Renal pelvis (tissue), 12 donors: ENCODE data around the gene MARCO. TPM values are rescaled to one million over a fixed set of nuclear protein-coding genes. Genes with fewer than 3 reads are reported as not detected.

ENCODE experiments used
- DNase-seq: peaks from one replicate; pipeline ENCODE4 v3.0.0-alpha.2; 2013
- long read RNA-seq, 16 experiments: transcript quantifications; one replicate each; lab custom pipeline, GENCODE V29; 2026
- polyA plus RNA-seq, 3 donors: library from polyadenylated mRNA; unstranded; fragments of 120-200 nt; gene quantifications; one replicate each; pipeline ENCODE4 v1.2.1, GENCODE V29; 2013; ENCODE audit not compliant: insufficient read length in 3 of 3

Gene MARCO, protein sequence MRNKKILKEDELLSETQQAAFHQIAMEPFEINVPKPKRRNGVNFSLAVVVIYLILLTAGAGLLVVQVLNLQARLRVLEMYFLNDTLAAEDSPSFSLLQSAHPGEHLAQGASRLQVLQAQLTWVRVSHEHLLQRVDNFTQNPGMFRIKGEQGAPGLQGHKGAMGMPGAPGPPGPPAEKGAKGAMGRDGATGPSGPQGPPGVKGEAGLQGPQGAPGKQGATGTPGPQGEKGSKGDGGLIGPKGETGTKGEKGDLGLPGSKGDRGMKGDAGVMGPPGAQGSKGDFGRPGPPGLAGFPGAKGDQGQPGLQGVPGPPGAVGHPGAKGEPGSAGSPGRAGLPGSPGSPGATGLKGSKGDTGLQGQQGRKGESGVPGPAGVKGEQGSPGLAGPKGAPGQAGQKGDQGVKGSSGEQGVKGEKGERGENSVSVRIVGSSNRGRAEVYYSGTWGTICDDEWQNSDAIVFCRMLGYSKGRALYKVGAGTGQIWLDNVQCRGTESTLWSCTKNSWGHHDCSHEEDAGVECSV
- under 1 TPM in 2 of 3 donors, not detected in 1; 0.06 to 0.31 TPM for polyA plus RNA-seq
- long read RNA-seq, donor 1: 0 reads
- long read RNA-seq, donor 2: 0 reads
- long read RNA-seq, donor 3: 0 reads
- long read RNA-seq, donor 4: 0 reads
- long read RNA-seq, donor 5: 0 reads
- long read RNA-seq, donor 6: 0 reads
- long read RNA-seq, donor 7: 0 reads
- long read RNA-seq, donor 8, partial matches to known transcripts: 0 of 3 reads
- long read RNA-seq, donor 8, other reads (novel, unspliced or antisense): 0 of 3 reads
- long read RNA-seq, donor 9: 0 reads
- long read RNA-seq, donor 10: 0 reads
- long read RNA-seq, donor 11: 0 reads
- long read RNA-seq, donor 12: 0 reads
- long read RNA-seq, donor 13: 0 reads
- long read RNA-seq, donor 14: 0 reads
- long read RNA-seq, donor 15: 0 reads
- long read RNA-seq, donor 16: 0 reads

DNA sequence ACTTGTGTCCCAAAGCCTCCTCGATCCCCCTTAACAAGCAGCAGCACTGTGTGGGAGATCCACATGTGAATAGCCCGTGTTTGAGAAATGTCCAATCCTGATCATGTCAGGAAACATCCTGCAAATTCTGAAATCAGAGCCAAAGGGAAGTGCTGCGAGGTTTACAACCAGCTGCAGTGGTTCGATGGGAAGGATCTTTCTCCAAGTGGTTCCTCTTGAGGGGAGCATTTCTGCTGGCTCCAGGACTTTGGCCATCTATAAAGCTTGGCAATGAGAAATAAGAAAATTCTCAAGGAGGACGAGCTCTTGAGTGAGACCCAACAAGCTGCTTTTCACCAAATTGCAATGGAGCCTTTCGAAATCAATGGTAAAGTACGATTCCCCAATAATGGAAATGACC is at the start of gene MARCO:
TSS of gene MARCO (plus strand) at position 164 of the 400 bp plus-strand sequence. CDS start at position 271, 107 bp downstream.
- DNase-seq: no peak

DNA sequence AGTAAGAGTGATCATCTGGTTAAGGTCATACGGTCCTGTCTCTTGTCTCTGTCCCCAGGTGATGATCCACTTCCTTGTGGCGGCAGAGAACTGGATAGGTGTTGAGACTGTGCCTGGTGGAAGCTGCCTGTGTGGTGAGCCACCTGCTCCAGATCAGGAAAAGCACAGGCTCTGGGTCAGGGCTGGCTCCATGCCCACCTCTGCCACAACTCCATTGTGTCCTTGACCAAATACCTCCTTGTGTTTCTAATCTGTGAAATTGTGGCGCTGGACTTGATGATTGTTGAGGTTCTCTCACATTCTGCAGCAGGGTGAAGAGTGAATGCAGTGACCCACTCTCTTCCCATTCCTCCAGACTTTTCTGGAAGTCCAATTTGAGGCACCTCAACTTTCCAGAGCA is 48.9 kb upstream of the MARCO start:
- no peak for DNase-seq

DNA sequence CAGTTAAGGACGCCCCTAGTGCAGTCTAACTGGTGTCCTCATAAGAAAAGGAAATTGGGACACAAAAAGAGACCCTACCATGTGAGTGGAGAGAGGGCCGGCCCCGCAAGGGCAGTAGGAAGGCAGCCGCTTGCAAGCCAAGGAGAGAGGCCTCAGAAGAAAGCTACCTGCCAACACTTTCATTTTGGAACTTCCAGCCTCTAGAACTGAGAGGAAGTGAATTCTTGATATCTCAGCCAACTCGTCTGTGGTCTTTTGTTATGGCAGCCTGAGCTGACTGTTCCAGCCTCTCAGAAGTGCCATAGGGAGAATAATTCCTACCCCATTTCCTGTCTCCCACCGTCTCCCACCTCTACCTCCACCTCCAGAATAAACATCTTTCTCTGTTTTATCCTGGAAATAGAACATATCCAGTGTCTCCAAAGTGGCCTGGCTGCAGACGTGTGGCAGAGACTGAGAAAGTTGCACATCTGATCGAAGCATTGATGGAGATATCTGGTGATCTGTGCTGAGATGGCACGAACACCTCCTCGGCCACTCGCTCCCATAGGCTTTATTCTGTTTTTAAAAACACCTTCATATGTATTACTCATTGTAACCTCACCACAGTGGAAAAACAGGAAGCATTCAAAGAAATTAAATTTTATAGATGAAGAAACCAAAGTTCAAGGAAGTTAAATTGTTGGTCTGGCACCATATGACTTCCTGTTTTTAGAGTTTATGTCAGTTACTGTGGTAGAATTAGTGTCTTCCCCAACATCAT is 39.5 kb upstream of the MARCO start:
- DNase-seq: no peak

DNA sequence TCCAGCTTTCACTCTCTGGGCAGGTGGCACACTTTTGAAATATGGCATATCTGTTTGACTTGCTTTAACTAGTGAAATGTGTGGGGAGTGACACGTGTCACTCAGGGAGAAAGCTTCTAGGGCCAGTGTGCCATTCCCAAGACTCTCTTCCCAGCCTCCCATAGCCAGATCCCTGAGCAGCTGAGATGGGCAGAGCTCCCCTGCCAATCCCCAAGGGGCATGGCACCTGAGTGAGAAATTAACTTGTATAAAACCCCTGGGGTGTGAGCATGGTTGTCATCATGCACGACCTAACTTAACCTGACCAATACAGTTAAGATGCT is 39.0 kb upstream of the MARCO start:
- DNase-seq: no peak

DNA sequence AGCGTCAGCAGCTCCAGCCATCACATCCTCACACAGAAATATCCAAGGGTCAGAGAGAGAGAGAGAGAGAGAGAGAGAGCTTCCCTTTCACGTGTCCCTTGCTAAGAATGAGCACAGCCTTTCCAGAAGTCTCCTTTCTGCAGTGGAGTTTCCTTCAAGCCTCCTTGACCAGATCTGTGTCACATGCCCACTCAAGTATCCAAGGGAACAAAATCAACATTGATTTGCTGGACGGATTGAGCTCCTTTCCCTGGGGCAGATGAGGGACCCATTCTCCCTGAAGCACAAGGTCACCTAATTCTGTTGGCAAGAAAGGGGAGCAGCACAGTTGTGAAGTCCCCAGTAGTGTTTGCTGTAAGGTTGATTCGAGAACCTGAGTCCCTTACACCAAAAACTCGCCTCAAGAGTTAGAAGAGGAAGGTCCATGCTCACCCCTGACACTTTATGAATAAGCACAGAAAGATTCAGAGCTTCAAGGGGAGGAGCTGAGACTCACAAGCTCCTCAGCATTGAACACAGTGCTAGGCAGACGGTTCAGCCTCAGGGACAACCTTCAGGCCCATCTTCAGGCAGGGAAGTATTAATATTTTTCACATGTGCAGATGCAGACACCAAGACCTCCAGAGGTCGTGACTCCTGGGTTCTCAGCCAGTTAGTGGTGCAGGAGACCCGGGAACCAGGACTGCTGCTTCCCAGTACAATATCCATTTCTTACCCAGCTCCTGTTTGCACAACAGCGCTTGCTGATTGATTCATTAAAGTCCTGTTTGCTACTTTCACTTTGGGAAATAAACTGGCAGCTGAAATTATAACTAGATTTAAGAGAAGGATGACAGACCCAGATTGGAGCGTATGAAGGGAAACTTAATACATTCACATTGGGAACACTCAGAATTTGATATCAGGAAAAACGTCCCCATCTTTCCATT is 38.2 kb upstream of the MARCO start:
- DNase-seq: no peak

DNA sequence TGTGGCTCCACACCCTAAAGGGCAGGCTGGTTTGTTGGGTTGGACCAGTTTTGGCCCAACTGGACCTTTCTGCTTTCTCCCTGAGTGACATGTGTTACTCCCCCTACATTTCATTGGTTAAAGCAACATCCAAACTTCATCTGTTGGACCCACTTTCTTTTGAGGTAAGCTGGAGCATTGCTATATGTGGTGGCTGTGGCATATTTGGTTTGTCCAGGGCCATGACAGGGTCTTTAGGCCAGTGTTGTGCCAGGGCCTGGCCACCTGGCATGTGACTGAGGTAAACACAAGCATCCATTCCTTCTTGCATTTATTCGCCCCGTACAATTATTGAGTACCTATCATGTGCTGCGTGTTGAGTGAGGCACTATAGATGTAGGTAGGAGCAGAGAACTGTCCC is 36.8 kb upstream of the MARCO start:
- DNase-seq: no peak

DNA sequence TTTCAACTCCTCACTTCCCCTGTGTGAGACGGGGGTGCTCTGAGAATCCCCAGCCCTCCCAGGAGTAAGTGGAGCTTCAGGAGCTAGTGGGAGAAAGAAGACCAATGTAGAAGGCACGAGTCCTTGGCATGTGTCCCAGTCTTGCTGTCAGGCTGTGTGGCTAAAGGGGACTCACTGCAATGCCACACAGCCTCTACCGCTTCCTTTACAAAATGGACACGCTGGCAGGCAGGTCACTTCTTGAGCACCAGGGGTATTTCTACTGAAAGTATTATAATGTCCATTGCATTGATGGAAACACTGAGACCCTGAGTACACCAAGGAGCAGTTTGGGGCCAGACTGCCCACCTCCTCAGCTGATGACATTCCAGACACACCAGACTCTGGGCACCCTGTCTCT is 35.8 kb upstream of the MARCO start:
- no peak for DNase-seq

DNA sequence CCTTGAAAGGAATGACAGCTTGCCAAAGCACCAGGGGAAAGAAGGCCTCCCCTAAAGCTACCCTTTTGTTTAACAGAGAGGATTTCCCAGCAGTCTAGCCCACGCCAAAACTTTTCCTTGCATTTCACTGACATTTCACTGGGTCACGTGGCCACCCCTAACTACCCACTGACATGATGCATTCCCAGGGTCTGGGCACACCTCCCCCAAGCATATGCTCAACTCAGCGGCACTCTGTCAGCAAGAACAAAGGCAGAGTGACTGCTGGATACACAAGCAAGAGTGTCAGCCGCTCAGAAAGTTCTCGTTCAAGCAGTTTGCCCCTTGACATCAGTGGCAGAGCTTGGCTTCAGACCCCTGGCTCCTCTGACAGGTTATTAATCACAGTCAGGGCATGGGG is 34.2 kb upstream of the MARCO start:
- DNase-seq: no peak

DNA sequence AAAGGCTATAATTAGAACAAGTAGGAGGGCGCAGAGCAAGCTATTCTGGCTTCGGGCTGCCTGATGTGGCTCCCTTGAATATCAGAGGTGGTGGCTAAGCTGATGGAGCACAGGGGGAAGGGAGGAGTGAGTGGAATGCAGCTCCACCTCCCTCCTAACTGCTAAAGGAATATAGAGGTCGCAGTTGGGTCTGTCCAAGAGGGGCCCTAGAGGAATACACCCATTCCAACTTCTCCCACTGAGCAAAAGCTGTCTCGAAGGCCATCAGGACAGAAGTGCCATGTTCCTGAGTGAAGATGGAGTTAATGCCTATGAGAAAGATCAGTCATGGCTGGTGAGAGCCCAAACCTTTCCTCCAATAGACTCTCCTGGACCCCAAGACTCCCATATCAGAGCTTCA is 32.8 kb upstream of the MARCO start:
- DNase-seq: no peak

DNA sequence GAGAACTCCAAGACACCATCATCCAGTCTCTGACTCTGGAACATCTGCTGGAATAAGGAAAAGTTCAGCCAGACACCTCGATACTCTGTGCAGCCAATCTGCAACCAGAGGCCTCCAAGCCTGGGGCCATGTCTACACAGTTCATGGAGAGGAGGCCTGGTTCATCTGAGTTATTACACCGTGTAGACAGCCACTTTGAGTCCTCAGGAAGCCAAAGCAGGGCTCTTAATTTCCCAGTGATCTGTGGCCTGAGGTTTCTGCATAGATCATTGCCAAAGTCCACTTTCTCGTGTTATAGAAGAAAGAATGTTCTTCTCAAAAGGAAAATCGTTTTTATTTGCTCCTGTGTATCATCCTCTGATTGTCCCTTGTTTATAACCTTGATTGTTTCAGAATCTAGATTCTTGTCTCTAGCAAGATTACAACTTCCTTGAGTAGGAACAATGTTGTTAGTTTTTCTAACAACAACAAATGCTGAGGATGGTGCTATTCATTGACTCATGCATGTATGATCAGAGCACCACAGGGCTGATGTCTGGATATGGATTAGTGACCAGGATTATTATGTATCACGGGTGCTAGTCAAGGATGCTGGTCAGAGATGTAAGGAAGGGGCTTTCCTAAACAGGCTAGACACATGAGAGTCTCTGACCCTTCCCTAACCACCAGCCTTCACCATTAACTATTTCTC is 30.7 kb upstream of the MARCO start:
- DNase-seq: no peak

DNA sequence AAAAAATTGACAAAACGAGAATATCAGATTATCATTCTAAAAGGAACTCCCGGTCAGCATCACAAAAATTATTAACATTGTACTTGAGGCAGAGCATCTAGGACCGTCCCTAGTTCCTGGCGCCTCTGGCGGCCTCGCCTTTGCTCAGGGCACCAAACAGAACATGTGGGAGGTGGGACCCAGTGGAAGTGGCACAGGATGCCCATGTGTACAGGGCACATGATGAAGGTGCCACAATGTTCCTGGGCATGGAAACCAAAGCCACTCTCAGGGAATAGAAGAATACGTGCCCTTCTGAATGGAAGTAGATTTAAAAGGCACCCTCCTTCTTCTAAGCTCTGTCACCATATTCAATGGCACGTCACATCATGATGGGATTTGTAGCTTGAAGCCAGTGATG is 30.1 kb upstream of the MARCO start:
- DNase-seq: no peak

DNA sequence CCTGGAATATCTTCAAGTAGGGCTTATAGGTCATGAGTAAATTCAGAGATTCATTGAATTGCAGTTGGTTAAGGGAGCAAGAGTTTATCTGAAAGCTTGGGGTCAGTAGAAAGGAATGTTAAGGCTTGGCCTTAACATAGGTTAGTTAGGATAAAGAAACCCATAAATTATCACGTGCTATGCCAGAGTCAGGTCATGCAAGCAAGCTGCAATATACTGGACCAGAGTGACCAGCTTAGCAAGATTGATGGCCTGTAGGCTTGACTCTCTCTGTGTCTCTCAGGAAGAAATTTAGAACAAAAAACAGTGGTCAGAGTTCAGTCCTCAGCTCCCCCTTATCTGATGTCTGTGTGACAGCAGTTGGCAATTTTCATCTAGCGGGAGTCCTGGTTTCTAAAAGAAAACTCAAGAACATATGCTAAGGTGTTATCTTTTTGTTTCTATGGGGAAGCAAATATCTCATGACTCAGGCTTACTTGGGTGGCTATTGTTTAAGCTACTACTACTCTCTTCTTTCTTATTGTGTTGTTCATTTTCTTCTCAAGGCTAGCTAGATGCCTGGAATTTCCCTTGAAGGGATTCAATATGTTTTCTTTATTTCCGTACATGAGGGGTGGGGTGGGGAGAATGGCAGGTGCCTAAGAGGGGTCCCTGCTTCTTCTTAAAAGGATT is 28.7 kb upstream of the MARCO start:
- DNase-seq: no peak

DNA sequence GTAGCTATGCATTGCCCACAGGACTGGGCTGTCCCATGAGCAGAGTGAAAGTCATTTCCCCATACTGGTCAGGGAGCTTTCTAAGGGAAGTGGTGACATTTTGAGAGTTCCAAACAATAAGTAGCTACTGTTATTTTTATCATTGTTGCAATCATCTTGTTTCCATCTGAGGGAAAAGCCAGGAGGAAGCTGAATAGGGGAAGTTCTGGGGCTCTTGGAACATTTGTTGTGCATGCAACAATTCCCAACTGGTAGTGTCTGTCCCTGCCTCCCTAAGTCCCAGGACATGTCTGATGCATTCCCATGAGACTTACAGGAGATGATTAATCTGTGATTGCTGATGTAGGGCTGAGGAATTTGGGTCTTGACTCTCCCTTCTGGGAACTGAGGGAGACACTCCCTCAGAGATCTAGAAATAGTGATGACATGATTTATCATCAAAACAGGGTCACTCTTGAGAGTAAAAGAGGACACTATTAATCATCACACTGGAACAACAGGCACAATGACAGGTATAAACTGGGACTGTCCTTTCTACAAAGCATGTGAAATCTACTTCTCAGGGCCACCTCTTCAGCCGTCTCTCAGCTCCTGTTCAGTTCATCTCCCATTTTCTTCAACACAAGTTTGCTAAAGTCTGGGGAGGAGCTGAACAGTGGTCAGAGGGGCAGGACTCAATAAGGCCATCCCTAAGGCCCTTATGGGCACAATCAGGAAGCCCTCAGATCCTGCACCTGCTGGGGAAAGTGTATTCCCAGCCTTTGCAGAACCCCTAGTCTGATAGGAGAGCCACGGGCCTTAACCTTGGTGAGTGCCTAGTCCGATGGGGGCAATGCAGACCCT is 28.0 kb upstream of the MARCO start:
- no peak for DNase-seq

DNA sequence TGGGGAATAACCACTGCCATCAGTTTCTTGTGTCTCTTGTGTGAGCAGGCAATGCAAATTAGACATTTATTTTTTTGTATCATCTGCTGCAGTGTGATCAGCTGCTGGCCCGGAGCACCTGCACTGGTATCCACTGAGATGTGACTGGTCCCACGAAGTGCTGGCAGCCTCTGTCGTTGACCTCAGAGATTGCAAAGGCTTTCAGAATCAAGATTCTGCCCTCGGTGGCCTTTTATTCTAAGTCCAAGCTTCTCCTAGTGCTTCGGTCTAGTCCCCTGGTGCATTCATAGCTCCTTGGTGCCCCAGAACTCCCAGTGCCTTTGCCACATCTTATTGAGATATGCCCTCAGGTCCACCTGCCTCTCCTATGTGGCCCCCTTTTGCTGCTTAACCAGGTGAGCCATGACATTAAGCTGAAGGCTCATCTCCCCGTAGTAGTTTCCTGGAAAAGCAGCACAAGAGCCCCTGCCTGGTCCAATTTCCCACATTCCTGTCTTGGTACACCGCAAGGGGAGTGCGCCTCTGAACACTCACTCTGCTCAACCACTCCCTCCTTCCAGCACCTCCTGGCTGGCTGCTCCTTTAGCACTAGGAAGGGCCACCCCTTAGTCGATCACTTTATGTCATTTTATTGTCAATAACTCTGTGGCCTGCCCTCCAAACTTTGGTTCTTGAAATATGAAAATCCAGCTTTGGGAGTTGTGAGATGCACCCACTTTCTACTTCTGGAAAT is 27.1 kb upstream of the MARCO start:
- DNase-seq: no peak

DNA sequence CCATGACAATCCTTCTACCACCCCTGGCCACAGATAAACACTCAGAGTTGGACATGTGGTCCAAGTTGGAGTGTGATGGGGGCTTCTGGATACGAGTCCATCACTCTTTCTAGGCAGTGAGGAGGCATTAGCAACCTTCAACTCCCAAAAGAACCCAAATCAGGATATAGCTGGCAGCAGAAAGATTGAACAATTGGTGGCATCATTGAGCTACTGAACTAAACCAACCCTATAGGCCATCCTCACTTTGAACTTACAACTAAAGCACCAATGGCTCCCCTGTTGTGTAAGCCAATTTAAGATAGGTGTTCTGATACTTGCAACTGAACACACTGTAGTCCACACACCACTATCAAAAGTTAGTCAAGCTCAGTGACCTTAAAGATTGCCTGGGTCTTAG is 24.0 kb upstream of the MARCO start:
- DNase-seq: no peak

DNA sequence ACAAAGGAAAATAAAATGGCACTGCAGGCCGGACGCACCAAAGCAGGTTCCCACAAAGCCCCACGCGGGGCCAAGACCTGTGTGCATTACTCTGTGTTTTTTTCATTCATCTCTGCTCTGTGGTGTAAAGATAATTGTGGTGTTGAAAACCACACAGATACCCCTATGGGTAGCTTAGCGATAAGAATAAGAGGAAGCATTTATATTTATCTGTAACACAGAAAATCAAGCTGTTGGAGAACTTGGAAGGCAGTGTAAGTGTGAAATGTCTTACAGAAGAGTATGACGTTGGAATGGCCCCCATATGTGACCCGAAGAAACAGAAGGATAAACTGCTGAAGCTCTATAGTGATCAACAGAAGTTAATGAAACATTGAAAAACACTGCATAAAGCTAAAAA is 20.3 kb upstream of the MARCO start:
- DNase-seq: no peak

DNA sequence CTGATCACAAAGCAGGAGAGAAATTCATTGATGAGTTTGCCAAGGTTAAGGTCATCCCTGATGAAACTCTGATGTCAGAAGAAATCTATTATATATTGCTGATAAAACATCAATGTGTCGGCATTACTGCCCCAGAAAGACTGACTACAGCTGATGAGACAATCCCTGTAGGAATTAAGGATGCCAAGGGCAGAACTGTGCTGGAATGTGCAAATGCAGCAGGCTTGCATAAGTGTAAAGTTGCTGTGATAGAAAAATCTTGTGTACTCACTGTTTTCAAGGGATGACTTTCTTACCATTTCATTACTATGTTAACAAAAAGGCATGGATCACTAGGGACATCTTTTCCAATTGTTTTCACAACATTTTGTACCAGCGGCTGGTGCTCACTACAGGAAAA is 19.7 kb upstream of the MARCO start:
- no peak for DNase-seq

DNA sequence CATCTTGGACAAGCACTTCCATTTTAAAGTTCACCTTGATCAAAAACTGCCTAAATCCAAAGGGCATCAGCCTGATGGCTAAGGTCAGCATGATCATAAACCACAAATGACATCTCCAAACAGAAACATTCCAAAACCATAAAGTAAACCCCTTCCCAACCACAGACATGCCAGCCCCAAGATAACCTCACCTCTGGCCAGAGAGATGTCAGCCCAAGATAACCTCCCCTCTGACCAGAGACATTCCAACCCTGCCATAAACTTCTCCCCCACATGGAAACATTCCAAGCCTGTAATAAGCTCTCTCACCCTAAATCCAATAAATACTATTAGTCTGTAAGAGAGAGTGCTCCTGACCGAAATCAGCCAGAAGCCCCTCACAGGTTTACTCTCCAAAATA is 18.6 kb upstream of the MARCO start:
- no peak for DNase-seq
